ENCODE data around the gene PINK1.

Gene PINK1

DNA sequence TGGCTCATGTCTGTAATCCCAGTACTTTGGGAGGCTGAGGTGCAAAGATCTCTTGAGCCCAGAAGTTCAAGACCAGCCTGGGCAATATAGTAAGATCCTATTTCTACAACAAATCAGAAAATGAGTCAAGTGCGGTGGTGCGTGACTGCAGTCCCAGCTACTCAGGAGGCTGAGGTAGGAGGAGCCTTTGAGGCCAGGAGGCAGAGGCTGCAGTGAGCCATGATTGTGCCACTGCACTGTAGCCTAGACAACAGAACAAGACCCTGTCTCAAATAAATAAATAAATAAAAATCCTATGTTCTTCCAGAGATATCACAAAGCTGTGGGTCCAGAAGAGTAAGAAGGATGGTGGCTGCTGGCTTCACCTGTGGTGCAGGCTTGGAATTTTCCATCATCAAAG lies 22.3 kb upstream of the PINK1 start:
- no peak for DNase-seq (ENCODE audit: low read depth)

DNA sequence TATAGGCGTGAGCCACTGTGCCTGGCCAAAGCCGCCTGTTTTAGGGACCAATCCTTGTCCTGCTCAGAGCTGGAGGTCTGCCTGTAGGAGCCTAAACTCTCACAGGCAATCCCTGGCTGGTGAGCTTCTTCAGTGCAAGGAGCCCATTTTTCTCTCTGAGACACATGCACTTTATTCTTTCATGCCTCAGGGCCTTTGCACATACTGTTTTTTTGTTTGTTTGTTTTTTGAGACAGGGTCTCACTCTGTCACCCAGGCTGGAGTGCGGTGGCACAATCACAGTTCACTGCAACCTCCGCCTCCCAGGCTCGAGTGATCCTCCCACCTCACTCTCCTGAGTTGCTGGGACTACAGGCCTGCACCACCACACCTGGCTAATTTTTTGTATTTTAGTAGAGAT lies 21.6 kb upstream of the PINK1 start:
- DNase-seq (ENCODE audit: low read depth) = no peak

DNA sequence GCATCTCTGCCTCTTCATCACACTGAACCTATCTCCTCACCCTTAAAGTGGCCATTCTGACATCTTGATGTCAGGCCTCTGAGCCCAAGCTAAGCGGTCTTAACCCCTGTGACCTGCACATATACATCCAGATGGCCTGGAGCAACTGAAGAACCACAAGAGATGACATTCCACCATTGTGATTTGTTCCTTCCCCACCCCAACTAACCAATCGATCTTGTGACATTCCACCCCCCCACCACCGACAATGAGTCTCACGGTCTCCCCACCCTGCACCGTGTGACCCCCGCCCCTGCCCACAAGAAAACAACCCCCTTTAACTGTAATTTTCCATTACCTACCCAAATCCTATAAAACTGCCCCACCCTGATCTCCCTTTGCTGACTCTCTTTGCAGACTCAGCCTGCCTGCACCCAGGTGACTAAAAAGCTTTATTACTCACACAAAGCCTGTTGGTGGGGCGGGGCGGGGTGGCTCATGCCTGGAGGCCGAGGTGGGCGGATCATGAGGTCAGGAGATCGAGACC lies 21.0 kb upstream of the PINK1 start:
- no peak for DNase-seq (ENCODE audit: low read depth)

DNA sequence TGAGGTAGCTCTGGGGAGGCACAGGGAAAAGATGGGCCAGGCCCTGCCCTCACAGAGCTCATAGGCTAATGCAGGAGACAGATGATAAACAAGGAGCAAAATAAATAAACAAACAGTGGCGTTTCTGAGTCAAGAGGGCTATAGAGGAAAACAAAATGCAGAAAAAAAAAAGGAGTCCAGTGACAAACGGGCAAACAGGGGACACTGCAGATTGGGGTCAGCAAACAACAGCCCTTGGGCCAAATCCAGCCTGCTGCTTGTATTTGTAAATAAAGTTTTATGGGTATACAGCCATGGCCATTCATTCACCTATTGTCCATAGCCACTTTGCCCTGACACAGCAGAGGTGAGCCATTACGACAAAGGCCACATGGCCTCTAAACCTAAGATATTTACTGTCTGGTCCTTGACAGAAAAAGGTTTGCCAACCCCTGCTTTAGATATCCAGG lies 19.1 kb upstream of the PINK1 start:
- DNase-seq (ENCODE audit: low read depth) = no peak

DNA sequence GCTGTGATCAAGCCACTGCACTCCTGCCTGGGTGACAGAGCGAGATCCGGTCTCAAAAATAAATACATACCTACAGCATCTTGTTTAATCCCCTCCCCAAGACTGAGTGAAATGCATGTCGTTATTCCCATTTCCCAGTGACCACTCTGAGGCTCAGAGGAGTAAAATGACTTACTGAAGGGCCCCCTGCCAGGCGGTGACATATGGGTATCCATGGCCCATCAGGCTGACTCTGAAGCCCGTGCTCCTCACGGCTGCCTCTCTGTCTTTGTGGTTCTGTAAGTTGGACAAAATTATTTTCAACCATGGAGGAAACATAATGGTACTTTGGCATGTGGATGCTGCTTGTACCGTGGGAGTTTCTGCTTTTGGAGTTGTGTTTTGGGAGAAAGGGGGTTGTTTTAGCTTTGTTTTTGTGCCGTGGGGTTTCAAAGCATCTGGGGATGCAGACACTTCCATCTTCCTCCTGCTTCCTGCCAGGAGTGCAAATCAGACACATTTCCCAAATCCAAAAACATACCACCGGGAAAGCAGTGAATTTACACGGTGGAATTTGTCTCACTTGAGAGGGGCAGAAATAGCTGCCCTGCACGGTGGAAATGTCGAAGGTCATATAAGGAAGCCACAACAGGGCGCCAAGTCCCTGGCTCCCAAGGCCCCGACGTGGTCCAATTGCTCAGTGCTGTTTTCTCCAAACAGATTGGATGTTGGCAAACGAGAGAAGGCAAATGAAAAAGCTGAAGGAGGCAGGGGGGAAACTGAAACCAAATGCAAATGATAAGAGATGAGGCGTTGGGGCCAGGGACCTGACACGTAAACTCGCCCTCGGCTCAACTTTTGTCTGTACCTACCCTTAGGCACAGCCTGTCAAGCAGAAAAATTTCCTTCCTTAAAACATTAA lies 17.1 kb upstream of the PINK1 start:
- no peak for DNase-seq (ENCODE audit: low read depth)

DNA sequence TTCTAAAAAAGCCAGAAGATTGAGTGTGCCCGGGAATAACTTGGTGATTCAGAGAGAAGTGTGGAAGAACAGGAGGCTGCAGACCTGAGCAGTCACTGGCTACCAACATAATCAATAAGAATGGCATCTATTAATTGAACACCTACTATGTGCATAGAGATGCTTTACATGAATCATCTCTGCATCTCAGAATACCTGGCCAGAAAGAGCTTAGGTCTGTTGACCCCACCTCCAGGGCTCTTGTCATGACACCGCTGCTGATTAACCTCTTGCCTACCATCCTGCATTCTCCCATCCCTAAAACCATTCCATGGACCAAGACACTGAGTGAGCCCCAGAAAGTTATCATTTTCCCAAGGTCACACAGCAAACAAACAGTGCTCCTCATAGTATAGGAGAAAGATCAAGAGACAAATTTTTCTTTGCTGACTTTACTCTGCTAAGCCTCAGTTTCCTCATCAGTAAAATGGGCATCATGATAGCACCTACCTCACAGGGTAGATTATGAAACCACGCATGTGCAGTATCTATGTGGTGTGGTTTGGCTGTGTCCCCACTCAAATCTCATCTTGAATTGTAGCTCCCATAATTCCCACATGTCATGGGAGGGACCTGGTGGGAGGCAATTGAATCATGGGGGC lies 16.3 kb upstream of the PINK1 start:
- no peak for DNase-seq (ENCODE audit: low read depth)

DNA sequence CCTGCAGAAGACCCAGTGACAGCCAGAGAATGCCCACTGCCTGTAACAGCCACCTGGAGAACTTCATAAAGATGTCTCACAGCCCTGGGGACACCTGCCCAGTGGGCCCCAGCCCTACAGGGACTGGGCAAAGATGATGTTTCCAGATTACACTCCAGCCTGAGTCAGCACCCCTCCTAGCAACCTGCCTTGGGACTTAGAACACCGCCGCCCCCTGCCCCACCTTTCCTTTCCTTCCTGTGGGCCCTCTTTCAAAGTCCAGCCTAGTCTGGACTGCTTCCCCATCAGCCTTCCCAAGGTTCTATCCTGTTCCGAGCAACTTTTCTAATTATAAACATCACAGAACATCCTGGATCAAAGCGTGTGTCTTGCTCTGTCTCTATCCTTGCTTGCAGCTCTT lies 14.7 kb upstream of the PINK1 start:
- no peak for DNase-seq (ENCODE audit: low read depth)

DNA sequence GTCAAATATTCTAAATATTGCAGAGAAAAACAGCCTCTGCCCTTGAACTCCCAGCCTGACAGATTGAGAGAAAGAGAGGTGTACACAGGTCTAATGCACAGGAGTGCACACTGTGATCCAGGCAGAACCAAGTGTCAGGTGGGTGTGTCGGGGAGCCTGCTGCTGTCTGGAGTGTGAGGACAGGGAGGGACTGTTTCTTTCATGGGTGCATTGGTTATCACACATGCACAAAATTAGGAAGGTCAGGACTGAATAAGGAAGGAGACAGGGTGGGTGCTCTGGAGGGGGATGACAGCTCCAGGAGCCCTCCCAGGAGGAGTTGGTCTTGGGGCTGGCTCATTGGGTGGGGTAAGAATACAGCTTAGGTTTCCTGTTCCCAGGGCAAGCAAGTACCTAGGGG lies 13.3 kb upstream of the PINK1 start:
- no peak for DNase-seq (ENCODE audit: low read depth)

DNA sequence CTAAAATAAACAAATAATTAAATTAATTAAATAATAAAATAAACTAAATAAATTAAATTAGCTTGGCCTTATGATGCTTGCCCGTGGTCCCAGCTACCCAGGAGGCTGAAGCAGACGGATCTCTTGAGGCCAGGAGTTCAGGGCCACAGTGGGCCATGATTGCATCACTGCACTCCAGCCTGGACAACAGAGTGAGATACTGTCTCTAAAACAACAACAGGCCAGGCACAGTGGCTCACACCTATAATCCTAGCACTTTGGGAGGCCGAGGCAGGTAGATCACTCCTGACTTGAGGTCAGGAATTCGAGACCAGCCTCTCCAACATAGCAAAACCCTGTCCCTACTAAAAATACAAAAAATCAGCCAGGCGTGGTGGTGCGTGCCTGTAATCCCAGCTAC lies 12.2 kb upstream of the PINK1 start:
- no peak for DNase-seq (ENCODE audit: low read depth)

DNA sequence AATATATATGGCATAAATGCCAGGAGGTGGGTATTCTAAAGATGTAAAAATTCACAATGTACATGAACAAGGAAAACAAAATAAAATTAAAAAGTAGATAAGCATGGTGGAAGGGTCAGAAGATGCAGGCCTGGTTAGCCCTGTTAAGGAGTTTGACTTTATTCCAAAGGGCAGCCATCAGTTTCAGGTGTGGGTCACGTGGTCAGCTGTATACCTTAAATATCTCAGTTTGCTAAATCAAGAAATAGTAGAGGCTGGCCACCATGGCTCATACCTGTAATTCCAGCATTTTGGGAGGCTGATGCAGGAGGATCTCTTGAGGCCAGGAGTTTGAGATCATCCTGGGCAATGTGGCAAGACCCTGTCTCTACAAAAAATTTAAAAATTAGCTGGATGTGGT lies 8.5 kb upstream of the PINK1 start:
- DNase-seq (ENCODE audit: low read depth) = no peak

DNA sequence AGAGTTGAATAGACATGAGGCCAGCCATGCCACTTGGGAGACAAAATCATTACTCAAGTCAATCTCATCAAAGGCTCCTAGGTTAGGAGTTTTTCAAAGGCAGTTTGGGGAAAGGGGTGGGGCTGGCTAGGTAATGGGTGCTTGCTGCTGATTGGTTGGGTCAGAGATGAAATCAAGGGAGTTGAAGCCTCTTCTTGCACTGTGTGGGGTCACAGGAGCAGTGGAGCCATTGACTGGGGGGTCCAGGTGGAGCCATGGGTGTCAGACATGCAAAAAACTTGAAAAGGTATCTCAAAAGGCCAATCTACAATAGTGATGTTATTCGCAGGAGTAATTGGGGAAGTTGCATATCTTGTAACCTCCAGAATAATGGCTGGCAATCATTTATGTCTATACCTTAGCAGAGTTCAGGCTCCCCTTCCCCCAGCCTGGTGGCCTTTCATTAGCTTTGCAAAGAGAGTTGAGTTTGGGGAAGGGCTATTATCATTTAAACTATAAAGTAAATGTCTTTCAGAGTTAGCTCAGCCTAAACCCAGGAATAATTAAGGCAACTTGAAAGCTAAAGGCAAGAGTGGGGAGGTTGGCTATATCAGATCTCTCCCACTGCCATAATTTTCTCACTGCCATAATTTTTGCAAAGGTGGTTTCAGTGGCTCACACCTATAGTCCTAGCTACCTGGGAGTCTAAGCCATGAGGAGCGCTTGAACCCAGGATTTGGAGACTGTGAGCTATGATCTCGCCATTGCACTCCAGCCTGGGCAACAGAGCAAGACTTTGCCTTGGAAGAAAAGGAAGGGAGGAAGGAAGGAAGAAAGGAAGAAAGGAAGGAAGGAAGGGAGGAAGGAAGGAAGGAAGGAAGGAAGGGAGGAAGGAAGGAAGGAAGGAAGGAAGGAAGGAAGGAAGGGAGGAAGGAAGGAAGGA lies 7.8 kb upstream of the PINK1 start:
- no peak for DNase-seq (ENCODE audit: low read depth)

DNA sequence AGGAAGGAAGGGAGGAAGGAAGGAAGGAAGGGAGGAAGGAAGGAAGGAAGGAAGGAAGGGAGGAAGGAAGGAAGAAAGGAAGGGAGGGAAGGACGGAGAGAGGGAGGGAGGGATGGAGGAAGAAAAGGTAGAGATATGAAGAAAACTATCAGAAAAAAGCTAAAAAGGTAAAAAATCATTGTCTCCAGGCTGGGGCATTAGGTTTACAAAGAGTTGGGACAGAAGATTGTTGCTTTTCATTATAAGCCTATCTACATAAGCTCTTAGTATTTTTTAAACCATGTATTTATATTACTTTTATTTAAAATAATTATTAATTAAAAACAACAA lies 7.2 kb upstream of the PINK1 start:
- DNase-seq (ENCODE audit: low read depth) = no peak

DNA sequence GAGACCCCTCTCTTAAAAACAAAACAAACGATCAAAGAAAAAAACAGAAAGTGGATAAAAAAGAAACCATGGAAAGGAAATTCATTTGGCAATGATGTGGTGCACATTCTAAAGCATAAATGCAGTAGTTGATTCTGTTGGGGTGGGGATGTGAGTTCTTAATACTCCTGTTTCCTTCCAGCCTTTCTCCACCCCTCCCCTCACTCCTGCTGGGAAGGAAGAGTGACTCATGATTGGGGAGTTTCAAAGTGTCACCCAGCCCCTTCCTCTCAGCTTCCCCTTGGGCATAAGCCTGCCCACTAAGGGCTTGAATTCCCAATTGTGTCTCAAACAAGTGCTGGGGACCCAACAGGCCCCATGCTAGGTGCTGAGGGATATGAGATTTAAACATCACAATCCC lies 6.7 kb upstream of the PINK1 start:
- DNase-seq (ENCODE audit: low read depth) = no peak

DNA sequence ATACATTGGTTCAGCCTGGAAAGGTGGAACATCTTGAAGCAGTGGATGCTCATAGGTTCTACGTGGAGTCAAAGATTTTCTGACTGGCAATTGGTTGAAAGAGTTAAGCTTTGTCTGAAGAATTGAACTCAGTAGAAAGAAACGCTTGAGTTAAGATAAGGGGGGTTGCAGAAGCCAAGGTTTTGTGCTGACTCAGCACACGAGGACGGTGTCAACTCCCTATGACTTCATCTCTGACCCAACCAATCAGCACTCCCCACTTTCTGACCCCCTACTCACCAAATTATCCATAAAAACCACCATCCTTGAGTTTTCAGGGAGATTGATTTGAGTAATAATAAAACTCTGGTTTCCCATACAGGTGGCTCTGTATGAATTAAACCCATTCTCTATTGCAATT lies 2.5 kb upstream of the PINK1 start:
- DNase-seq (ENCODE audit: low read depth) = no peak

DNA sequence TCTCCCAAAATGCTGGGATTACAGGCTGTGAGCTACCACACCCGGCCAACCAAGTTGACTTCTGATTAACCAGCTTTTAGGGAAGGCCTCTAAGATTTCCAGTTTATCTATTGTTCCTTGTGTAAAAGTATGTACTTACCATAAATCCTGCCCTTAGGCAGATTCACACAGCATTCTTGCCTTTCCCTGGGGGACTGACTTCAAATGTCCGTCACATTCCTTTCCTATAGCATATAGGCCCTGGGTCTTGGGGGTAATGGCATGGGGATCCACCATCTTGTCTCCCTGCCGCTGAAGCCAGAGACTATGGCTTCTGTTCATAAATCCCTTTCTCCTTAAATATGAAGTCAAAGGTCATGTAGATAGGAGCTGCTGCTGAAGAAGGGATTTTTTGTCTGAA lies 872 bp upstream of the PINK1 start:
- DNase-seq (ENCODE audit: low read depth) = no peak

DNA sequence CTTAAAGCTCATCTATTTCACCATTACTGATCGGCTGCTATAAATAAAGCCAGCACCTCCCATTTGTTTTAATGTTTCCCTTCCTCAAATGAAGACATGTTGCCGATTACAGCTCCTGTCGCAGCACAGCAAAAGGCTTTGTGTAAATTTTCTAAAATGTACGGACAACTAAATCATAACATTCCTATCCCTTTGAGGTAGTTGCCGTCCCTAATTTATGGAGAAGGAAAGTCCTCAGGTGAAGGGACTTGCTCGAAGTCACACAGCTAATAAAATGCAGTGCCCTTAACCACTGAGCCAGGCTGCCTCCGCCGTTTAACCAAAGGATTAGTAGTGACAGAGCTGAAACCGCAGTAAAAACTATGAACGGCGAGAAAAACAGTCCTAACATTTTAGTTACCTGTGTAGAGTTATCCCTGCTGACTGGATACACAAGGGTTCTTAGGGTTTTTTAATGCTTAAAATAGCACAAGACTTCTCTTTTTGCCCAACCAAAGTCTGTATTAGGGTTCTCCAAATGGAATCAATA lies 871 bp downstream of the PINK1 start:
- DNase-seq (ENCODE audit: low read depth) = no peak

DNA sequence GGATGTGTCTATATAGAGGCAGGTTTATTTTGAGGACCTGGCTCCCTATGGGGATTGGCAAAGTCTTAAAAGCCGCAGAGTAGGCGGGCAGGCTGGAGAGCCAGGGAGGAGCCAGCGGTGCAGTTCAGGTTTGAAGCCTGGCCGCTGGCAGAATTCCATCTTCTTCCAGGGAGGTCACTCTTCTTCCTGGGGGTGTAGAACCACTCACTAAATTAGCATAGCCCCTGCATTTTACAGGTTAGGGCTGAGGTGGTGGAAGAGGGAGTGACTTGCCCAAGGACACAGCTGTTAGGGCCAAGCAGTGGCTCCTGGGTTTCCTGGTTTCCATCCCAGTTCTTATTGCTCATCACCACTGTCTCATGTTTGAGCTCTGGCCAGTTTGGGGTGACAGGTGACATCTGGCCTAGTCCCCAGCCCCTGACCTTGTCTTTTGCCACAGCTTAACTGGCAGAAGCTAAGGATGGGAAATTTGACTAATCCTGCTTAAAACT lies 1.4 kb downstream of the PINK1 start:
- no peak for DNase-seq (ENCODE audit: low read depth)

DNA sequence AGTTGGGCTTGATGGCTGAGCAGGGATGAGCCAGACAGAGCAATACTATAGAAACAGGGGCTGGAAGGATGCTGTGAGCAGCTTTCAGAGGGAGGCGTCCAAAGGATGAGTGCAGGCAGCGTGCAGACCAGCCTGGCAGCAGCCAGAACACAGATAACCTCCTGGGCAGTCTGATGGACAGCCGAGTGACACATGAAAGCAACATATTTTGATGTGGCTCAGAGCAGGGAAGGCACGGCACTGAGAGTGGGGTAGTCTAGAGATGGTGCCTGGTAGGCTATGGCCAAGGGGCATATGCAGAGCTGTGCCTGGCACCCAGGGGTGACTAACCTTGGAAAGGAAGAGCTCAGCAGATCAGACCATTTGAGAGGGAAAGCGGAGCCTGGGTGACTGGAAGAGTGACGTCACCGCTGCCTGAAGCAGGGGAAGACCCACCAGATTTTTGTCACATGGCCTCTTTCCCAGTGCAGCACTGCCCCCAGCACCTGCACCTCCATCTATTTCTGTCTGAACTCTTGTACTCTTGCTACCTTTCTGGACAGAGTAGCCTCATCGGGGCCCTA lies 3.6 kb downstream of the PINK1 start:
- DNase-seq (ENCODE audit: low read depth) = no peak

DNA sequence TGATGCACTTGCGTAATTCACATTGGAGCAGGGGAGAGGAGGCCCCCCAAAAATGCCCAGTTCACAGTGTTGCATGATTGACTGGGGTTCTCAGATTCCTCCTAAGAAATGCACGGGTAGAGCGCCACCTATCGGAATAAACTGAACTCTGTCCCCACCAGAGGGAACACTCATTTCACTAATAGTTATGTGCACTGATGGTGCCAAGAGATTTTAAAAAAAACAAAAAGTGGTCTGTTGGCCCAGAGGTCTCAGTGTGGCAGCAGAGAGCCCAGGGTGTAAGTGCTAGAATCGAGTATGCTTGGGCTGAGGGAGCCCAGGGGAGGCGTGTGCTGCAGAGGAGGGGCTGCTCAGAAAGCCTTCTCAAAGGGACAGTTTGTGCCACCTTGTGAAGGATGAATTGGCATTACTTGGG lies 6.9 kb downstream of the PINK1 start:
- peak; percentile 42 for DNase-seq (ENCODE audit: low read depth)

DNA sequence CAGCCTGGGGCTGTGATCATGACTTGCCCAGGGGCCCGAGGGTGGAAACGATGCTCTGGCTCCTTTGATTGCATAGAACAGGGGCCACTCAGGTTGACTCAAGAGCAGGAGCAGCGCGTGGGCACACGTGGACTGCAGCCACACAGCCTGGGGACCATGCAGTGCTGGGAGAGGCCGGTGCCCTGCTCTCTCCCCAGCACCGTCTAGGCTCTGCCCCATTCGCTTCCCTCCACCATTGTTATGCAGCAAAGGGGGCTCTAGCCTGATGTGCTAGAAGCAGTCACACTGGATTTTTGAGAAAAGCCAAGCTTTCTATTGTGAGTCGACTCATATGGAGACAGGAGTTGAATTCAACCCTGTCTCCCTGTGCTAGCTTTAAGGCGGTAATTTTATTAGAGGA lies 8.7 kb downstream of the PINK1 start:
- no peak for DNase-seq (ENCODE audit: low read depth)

DNA sequence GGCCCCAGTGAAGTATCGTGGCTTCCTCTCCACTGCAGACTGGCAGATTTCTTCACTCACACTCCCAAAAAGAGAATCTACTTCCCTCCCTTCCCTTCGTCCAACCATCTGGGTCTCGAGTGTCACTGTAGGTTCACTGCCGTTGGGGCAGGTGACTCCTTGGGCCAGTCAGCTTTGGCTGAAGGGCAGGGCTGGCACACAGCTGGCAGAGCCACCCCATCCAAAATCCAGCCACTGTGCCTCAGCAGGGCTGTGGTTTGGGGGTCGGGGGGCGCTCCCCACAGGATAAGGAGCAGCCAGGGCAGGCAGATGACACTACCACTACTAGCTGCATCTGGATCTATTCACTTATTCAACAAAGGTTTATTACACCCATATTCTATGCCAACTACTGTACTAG lies 9.8 kb downstream of the PINK1 start:
- DNase-seq (ENCODE audit: low read depth) = no peak

DNA sequence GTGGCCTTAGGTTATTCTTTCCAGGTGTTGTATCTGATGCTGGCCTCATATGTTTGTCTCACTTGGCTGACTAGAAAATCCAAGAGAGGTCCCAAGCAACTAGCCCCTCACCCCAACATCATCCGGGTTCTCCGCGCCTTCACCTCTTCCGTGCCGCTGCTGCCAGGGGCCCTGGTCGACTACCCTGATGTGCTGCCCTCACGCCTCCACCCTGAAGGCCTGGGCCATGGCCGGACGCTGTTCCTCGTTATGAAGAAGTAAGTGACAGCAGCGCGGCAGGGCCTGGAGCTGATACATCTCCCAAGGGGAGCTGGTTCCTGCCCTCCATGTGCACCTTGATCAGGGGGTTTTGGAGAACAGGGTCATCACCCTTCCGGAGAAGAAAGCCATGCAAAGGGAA lies 11.2 kb downstream of the PINK1 start:
- DNase-seq (ENCODE audit: low read depth) = no peak

Measured in stimulated activated CD8-positive, alpha-beta memory T cell treated with anti-CD3 and anti-CD28 coated beads, Interleukin-15, amount 100 ng/mL, for 1 hour (primary cell).